ENCODE data around the gene VAC14.

The VAC14 gene

GRCh38 chr16:70721202-70721963, 79.6 kb downstream of the VAC14 start:
- DNase-seq, result no peak

DNA sequence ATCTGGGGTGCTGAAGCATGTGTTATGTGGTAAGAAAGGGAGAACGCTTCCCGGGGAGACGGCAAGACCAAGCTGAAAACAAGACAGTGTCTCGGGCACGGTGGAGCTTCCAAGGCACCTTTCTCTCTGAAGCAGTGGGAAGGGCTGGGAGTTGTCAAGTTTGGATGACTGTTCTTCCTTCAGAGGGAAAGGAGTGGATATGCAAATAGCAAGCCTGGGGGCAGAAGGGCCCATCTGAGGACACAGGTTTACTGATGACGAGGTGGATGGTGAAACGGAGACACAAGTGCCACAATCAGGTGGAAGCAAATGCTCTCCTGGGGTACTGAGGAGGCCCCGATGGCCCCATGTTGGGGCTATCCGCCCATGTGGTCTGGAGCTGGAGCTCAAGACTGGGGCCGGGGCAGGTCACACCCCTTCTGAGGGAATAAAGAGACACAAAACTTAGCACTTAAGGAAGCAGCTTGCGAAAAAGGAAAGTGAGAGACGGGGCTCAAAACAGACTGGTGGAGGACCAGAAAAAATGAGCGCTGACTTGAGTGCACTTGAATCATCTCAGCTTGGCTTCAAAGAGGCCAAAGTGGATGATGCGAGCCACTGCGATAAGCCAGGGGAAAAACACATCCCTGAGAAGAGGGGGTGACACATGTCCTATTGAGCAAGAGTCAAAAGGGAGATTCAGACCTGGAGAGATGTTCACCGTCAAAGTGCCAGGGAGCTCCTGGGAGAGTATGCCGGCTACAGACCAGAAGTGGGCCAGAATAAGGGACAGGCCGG, 80.3 kb downstream of the VAC14 start:
- no peak for DNase-seq

DNA sequence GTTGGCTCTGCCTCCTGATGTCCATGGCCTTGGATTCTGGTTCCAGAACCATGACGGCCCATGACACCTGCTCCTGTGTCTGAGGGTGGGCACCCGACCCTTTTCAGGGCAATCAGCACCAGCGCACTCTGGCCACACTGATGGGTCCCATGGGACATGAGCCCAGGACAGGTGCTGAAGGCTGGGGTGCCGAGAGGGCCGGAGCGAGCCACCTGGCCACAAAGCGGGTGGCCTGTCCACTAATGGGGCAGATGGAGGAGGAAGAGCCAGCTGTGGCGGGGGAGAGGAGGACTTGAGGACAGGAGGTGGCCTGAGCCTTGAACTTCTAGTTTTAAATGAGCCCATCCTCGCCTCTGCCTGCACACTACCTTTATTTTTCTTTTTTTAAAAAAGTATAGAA, 83.9 kb downstream of the VAC14 start:
- DNase-seq, result no peak

- no peak for DNase-seq
These were observed 85.0 kb downstream of the VAC14 start for GRCh38 chr16:70715860-70716357.

- DNase-seq, result no peak
These were observed 85.7 kb downstream of the VAC14 start for GRCh38 chr16:70715055-70715858.

DNA sequence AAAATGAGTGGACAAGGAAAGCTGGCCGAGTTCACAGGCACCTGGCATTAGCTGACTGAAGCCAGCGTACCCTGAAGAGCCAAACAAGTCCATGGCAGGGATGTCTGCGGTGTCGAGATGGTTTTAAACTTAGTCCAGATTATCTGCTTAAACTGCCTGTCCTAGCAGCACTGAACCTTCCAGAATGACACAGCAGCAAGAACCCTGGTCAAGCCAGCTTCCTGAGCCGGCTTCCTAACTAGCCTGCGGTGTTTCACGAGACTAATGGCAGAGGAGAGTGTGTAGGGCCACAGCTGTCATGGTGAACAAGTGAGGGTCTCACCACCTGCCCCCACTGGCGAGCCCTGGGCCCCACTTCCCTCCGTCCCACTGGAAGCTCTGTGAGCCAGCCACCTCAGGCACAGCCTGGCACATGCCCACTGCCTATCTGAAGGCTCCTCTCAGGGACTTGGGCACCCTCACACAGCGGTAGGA, 86.3 kb downstream of the VAC14 start:
- no peak for DNase-seq

DNA sequence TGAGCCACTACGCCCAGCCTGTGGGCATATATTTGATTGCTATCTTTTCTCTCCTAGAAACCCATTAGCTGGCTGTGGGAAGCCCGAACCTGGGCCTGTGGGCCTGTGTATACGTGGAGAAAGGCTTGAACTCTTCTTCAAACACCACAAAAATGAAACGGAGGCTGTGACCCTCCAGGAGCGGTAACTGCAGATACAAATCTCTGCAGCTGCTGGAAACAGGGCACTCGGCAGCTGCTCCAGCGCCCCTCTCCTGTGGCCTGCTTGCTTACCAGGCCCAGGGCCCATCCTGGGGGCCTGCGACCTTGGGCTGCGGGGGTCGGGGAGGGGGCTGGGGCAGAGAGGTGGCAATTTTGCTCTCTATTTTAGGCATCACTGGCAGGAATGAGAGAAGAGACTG, 87.1 kb downstream of the VAC14 start:
- DNase-seq, result no peak

GRCh38 chr16:70713342-70713741, 87.6 kb downstream of the VAC14 start:
- DNase-seq, result no peak

- DNase-seq, result no peak
These were observed 88.0 kb downstream of the VAC14 start for GRCh38 chr16:70712942-70713341.

DNA sequence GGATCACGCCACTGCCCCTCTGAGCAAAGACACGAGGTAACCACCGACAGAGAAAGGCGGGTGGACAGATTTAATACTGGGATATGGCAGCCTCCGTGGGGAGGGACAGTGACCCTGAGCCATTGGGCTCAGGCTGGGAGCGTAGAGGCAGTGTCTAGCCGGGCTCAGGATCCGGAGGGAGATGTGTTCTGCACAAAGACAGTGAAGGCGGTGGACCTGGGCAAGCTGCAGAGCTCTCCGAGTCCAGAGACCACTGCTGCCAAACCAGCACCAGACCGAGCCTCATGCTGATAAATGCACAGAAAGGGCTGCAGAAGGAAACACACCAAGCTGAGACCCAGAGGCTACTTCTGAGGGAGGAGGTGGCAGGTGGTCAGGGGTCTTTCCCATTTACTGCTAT, 88.6 kb downstream of the VAC14 start:
- DNase-seq, result no peak

GRCh38 chr16:70711211-70712031, 89.5 kb downstream of the VAC14 start:
- no peak for DNase-seq

DNA sequence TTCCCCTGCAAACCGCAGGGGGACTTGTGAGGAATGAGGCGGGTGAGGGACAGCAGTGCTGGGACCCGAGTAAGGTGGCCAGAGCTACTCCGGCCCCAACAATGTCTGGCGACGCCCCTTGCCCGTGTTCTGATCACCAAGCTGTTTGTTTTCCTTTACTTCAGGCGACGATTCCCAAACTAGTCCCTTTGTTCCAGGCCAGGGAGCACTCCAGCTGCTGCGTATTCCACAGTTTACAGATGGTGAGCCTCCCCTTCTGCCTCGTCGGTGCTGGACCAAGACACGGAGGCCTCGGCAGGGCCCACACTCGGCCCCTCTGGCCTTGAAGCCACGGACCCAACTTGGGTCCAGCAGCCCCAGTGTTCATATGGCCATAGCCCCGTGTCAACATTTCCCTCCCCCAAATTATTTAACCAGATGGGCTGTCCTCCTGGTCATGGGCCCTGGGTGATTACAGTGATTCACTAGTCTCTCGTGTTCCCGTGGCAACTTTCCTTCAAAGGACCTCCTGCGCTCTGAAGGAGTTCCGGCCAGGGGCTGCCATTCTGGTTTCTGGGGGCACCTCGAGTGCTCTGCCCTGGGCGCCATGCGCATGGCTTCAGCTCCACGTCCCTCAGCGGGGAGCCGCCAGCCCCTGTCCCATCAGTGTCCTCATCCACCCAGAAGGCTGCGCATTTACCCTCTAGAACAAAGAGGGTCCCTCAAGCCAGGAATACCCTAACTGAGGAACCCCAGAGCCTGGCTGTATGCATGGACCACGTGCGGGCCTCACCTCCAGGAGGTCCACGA, 90.3 kb downstream of the VAC14 start:
- no peak for DNase-seq

- no peak for DNase-seq
These were observed 91.0 kb downstream of the VAC14 start for GRCh38 chr16:70709942-70710341.

DNA sequence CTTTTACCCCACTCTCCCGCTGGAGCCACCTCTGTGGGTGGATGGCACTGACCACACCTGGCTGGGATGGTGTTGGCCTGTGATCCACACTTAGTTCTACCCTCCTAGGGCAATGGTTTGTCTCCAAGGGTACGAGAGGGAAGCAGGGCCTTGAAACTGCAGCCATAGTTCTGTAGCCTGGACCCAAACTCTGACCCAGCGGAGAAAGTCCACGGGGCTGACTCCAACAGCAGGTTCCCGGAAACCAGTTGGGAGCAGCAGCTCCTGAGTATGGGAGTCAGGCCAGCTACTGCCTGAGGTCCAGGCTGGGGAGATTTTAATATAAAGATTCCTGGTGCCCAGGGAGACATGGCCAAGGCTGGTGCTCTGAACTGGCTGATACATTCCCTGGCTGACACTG, 91.5 kb downstream of the VAC14 start:
- DNase-seq, result no peak

- no peak for DNase-seq
These were observed 92.4 kb downstream of the VAC14 start for GRCh38 chr16:70708366-70709246.

DNA sequence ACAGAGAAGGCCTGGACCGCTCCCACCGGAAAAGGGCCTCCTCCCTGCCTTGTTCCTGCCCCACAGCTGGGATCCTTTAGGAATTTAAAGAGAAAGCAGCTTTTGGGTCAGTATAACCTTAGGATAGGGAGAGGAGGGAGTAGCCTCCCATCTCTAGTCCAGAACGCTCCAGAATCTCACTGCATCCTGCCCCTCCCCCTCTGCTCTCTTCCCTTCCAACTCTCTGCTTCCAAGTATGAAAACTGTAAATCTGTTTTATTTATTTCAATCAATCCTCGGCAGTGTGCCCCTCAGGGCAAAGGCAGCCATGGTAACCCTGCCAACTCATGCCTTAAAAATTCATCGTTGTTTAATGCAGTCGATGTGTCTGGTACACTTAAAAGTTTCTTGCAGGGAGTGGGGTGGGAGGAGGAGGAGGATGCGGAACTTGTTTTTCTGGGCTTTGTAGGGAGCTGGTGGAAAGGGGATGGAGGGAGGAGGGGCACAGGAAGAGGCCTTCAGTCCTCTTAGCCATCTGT, 94.0 kb downstream of the VAC14 start:
- DNase-seq, result no peak

DNA sequence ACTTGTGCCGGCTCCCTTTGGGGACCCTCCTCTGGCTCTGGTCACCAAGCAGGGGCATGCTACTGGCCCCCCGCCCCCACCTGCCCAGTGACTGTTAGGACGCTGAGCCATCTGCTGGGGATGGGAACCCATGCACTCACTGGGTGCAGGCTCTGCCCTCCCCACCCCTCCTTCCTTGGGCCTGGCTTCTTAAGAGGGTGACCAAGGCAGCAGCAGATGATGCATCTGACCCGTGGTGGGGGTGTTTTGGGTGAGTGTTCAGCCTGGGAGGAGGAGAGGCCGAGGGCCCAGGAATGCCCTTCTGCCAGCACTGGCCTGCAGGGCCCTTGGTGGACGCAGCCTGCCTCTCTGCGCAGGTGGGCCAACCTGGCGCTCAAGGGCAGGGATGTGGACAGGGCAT, 95.9 kb downstream of the VAC14 start:
- no peak for DNase-seq

- no peak for DNase-seq
These were observed 96.4 kb downstream of the VAC14 start for GRCh38 chr16:70704586-70704985.

DNA sequence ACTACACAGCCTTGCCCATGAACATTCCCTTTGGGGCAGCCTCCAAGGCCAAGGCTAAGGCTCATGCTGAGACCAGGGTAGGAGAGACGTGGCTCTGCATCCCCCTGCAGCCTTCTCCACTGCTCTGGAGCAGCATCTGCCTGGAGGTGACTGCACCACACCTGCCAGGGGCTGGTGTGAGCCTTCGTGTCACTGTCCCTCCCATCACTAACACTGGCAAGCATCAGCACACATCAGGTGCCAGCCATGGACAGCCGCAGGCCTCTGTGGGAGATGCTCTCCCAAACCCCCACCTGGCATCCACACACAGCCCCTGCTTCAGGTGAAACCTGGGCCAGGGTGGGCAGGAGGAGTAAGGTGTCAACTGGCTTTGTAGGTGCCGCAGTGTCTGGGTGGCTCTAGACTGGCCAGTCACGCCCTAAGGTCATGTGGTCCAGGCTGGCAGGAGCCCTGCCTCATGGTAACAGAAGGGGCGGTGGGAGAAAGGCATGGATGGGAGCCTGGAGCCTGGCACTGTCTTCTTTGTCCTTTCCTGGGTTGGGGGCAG, 97.0 kb downstream of the VAC14 start:
- no peak for DNase-seq

Data from activated CD4-positive, alpha-beta T cell treated with anti-CD3 and anti-CD28 coated beads, Interleukin-2, Interleukin-6, amounts not matched to agents 100 ng/mL and 50 ng/mL, durations not matched to agents 16 hours and 8 hours (primary cell).